ENCODE data around the gene SLC5A12.

The SLC5A12 gene

DNA sequence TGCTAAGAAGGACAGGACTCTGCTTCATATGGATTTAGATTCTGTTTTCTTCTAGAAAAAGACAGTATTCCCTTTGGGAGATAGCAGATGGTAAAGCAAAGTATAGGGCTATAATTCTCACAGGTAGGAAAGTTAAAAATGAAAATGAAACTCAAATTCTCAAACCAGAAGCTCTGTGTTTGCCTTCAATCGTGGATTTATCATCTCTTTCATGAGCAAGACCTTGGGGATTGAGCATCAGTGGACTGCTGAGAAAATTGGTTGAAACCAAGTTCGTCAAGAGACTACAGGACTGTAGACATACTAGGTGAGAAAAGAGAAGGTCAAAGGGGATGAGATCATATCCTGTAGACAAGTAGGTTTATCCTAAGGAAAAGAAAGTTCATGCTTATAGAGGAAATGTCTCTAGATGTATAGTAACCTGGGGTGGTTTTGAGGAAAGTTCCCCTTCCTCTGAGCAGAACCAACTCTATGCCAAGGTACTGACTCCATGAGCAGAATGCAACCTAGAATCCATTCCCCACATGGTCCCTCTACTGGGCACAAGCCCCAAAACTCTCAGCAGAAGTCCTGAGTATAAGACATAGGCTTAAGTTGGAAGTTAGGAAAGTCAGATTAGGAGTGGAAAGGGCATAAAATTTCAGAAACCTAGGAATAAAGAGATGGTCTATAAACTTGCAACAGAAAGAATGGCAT, 46.5 kb downstream of the SLC5A12 start:
- DNase-seq (ENCODE audit: low read depth in 1 of 2, low spot score in 1 of 2) = no peak
- Histone ChIP-seq H3K4me3 (replicated peaks; ENCODE audit: insufficient read depth, low read length) (no peak overlapping the region), H3K27me3 (ENCODE audit: insufficient read depth, poor library complexity, severe bottlenecking) (no peaks in the 10 kb centered on the region), H3K27ac (replicated peaks) (no peak overlapping the region)
- TF ChIP-seq, protein P1, sequence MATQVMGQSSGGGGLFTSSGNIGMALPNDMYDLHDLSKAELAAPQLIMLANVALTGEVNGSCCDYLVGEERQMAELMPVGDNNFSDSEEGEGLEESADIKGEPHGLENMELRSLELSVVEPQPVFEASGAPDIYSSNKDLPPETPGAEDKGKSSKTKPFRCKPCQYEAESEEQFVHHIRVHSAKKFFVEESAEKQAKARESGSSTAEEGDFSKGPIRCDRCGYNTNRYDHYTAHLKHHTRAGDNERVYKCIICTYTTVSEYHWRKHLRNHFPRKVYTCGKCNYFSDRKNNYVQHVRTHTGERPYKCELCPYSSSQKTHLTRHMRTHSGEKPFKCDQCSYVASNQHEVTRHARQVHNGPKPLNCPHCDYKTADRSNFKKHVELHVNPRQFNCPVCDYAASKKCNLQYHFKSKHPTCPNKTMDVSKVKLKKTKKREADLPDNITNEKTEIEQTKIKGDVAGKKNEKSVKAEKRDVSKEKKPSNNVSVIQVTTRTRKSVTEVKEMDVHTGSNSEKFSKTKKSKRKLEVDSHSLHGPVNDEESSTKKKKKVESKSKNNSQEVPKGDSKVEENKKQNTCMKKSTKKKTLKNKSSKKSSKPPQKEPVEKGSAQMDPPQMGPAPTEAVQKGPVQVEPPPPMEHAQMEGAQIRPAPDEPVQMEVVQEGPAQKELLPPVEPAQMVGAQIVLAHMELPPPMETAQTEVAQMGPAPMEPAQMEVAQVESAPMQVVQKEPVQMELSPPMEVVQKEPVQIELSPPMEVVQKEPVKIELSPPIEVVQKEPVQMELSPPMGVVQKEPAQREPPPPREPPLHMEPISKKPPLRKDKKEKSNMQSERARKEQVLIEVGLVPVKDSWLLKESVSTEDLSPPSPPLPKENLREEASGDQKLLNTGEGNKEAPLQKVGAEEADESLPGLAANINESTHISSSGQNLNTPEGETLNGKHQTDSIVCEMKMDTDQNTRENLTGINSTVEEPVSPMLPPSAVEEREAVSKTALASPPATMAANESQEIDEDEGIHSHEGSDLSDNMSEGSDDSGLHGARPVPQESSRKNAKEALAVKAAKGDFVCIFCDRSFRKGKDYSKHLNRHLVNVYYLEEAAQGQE (IDR thresholded peaks at IDR 0.05; ENCODE audit: insufficient replicate concordance, low read depth) = no peak
- TF ChIP-seq GABPA (IDR thresholded peaks at IDR 0.05; ENCODE audit: low read depth) (no peak), SPI1 (IDR thresholded peaks at IDR 0.05; ENCODE audit: borderline replicate concordance, low read depth) (no peak), POLR2AphosphoS5 (IDR thresholded peaks at IDR 0.05; ENCODE audit: low read depth) (no peak)
- TF ChIP-seq, protein P2, sequence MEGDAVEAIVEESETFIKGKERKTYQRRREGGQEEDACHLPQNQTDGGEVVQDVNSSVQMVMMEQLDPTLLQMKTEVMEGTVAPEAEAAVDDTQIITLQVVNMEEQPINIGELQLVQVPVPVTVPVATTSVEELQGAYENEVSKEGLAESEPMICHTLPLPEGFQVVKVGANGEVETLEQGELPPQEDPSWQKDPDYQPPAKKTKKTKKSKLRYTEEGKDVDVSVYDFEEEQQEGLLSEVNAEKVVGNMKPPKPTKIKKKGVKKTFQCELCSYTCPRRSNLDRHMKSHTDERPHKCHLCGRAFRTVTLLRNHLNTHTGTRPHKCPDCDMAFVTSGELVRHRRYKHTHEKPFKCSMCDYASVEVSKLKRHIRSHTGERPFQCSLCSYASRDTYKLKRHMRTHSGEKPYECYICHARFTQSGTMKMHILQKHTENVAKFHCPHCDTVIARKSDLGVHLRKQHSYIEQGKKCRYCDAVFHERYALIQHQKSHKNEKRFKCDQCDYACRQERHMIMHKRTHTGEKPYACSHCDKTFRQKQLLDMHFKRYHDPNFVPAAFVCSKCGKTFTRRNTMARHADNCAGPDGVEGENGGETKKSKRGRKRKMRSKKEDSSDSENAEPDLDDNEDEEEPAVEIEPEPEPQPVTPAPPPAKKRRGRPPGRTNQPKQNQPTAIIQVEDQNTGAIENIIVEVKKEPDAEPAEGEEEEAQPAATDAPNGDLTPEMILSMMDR (IDR thresholded peaks at IDR 0.05; ENCODE audit: insufficient read depth, low read length) = no peak

DNA sequence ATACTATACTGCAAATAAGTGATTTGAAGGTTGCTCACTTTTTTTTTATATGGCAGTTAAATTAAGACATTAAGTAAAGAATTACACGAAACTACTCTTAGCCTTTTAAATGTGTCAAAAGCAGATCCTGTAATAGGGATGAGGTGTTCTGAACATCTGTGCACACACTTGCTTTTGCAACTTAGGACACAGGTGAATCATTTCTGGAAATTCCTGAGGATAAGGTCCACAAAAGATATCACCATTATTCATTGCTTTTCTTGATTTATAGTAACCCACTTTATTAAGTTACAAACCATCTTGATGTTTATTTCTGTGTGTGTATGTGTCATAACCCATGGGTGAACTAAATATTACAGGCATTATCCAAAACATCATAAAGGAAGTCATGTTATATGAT, 55.9 kb downstream of the SLC5A12 start:
- TF ChIP-seq, protein P1 (IDR thresholded peaks at IDR 0.05; ENCODE audit: insufficient replicate concordance, low read depth) = no peak
- no peak for DNase-seq (ENCODE audit: low read depth in 1 of 2, low spot score in 1 of 2)
- Histone ChIP-seq H3K27ac (replicated peaks) (no peak overlapping the region), H3K27me3 (ENCODE audit: insufficient read depth, poor library complexity, severe bottlenecking) (no peaks in the 10 kb centered on the region), H3K4me3 (replicated peaks; ENCODE audit: insufficient read depth, low read length) (no peak overlapping the region)

DNA sequence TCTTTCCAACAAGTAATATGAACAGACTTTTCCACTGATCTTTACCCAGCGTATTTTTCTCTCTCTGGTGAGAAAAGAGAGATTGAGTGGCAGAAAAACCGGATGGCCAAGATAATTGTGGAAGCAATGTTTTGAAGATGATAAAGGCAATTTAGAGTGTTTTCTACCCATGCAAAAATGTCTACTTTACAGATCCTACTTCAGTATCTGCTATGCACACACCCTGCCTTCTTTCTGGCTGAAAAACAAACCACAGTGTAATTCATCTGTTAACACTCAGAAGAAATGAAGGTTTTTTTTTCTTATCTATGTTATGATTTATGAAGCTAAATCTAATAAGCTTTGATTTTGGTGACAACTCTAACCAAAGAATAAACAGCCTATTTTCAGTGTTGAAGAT, 56.8 kb downstream of the SLC5A12 start:
- Histone ChIP-seq H3K4me3 (replicated peaks; ENCODE audit: insufficient read depth, low read length) (no peak overlapping the region), H3K27me3 (ENCODE audit: insufficient read depth, poor library complexity, severe bottlenecking) (no peaks in the 10 kb centered on the region), H3K27ac (replicated peaks) (no peak overlapping the region)
- DNase-seq (ENCODE audit: low read depth in 1 of 2, low spot score in 1 of 2) = no peak
- TF ChIP-seq, protein P1 (IDR thresholded peaks at IDR 0.05; ENCODE audit: insufficient replicate concordance, low read depth) = no peak
- TF ChIP-seq SPI1 (IDR thresholded peaks at IDR 0.05; ENCODE audit: borderline replicate concordance, low read depth) = no peak
- TF ChIP-seq, protein P2 (IDR thresholded peaks at IDR 0.05; ENCODE audit: insufficient read depth, low read length) = no peak
- no peak for TF ChIP-seq GABPA (IDR thresholded peaks at IDR 0.05; ENCODE audit: low read depth)
- no peak for TF ChIP-seq POLR2AphosphoS5 (IDR thresholded peaks at IDR 0.05; ENCODE audit: low read depth)

All from HL-60 (cell line).